UCSD-AML1 (cell line): ENCODE measurements around the gene ZNF277.
A peak's percentile ranks its signal among the peaks of the same experiment; 100 is the strongest.

Experiments used
- DNase-seq: peaks from one replicate; lab custom pipeline; 2025; ENCODE audit not compliant: unreplicated experiment; lab: John Stamatoyannopoulos, UW

The ZNF277 gene

GRCh38 chr7:112206238-112206990, at the start of gene ZNF277, which contains the start of gene DOCK4:
ZNF277 (plus strand) TSS chr7:112206695; CDS start chr7:112206717, 22 bp downstream.
DOCK4 (minus strand) TSS chr7:112206399; CDS start chr7:112206138, 261 bp downstream.
- DNase-seq = peak; percentile 94

- peak; percentile 35 for DNase-seq
These were observed 49.4 kb upstream of the ZNF277 start for GRCh38 chr7:112157072-112157471.

- DNase-seq = peak; percentile 8
These were observed 47.1 kb upstream of the ZNF277 start for GRCh38 chr7:112159351-112159750.

- DNase-seq = no peak
These were observed 46.2 kb upstream of the ZNF277 start for GRCh38 chr7:112160130-112160770.

GRCh38 chr7:112160771-112161150, 45.7 kb upstream of the ZNF277 start:
- DNase-seq = no peak

- DNase-seq = no peak
These were observed 45.0 kb upstream of the ZNF277 start for GRCh38 chr7:112161253-112162141.

GRCh38 chr7:112162142-112162766, 44.2 kb upstream of the ZNF277 start:
- peak; percentile 51 for DNase-seq

- no peak for DNase-seq
These were observed 43.5 kb upstream of the ZNF277 start for GRCh38 chr7:112162784-112163506.

GRCh38 chr7:112167147-112167546, 39.3 kb upstream of the ZNF277 start:
- no peak for DNase-seq

- DNase-seq = no peak
These were observed 37.6 kb upstream of the ZNF277 start for GRCh38 chr7:112168915-112169314.

- no peak for DNase-seq
These were observed 34.8 kb upstream of the ZNF277 start for GRCh38 chr7:112171673-112172072.

GRCh38 chr7:112172870-112173567, 33.5 kb upstream of the ZNF277 start:
- DNase-seq = no peak

- DNase-seq = no peak
These were observed 33.0 kb upstream of the ZNF277 start for GRCh38 chr7:112173568-112173905.

GRCh38 chr7:112174192-112174591, 32.3 kb upstream of the ZNF277 start:
- no peak for DNase-seq

GRCh38 chr7:112176241-112176640, 30.3 kb upstream of the ZNF277 start:
- no peak for DNase-seq

- no peak for DNase-seq
These were observed 29.6 kb upstream of the ZNF277 start for GRCh38 chr7:112176693-112177415.

GRCh38 chr7:112180223-112180622, 26.3 kb upstream of the ZNF277 start:
- no peak for DNase-seq

GRCh38 chr7:112182749-112183148, 23.7 kb upstream of the ZNF277 start:
- DNase-seq = no peak

GRCh38 chr7:112183266-112183665, 23.2 kb upstream of the ZNF277 start:
- DNase-seq = no peak
